Bone marrow (tissue), 2 donors: ENCODE data around the gene BRD7.

Source experiments
- DNase-seq, 2 donors: peaks; one replicate each; lab custom pipeline; 2025; lab: John Stamatoyannopoulos, UW

BRD7 gene

DNA sequence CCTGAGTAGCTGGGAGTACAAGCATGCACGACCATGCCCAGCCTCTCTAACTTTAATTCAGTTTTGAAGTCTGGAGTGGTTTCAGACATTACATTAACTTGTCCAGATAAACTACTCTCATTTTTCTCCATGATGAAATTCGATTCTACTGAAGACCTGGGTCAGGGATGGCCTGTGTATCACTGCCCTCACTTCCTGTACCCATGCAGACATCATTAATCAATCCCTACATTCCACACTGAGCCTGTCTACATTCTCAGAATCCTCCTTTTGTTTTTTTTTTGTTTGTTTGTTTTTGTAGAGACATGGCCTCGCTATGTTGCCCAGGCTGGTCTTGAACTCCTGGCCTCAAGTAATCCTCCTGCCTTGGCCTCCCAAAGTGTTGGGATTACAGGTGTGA is 79.9 kb downstream of the BRD7 start:
- no peak for DNase-seq

- DNase-seq, result no peak
Observed at GRCh38 chr16:50288026-50288425, 80.8 kb downstream of the BRD7 start.

DNA sequence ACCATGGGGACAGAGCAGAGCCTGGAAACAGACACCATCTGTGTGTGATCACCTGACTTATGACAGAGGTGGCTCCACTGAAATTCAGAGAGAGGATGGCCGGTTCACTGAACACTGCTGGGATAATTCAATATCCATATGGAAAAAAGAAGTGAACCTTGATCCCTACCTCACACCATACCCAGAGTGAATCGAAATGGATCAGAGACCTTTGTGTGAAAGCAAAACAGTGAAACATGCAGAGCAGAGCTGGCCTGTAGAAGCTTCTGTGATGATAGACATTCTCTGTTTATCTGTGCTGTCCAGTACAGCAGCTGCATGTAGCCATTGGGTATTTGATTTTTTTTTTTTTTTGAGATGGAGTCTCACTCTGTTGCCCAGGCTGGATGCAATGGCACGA is 82.1 kb downstream of the BRD7 start:
- no peak for DNase-seq

DNA sequence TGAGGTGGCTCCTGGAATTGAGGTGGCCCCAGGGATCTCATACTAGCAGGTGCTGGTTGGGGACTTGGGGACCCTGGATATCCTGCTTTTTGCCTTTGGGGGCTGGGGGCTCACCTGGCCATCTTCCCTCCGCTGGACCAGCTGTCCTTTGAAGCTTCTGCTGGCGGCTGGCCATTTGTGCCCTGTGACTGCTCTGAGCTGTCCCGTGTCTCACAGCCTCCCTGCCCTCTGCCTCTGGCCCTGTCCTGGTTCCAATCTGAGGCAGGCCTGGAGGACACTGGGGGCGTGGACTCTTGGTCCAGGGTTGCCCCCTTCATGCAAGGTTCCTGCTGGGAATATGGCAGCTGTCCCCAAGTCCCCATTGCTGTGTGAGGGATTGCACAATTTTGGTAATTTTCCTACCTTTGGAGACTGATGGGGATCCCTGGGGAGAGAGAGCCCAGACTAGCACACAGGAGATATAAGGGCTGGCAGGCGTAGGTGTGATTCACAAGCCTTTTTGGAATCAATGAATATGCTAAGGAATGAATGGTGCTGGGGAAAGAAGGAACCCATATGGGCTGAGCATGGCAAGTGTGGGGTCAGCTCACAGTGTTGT is 83.3 kb downstream of the BRD7 start:
- DNase-seq, result no peak

DNA sequence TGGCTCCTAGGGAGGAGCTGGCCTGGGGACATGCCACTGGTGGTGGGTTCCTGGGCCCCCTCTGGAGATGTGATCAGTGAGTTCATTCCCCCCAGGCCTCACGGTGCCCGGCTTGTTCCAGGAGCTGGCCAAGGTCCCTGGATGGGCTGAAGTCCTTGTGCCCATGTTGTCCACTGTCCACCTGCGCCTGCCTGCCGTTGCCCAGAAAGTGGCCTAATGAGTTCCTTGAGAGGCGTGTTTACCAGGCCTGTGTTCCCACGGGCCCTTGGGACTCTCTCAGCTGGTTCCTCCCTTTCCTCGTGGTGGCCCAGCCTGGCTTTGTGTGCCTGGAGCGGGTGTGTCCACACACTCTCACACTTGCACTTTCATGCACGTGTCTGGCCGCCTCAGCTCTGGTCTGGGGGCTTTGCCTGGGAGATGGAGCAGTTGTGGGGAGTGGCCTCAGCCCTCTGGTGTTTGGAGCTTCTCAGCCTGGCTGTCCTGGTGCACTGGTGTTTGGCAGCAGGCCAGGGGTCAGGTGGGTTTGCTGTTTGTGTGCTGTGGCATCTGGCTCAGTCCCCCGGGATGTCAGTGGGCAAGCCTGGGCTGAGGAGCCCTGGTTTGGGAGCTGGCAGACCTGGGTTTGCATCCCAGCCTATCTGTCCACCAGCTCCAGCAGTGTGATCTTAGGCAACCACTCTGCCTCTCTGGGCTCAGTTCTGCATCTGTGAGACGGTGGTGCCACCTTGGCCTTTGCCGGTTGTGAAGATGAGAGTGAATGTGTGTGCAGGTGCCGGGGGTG is 84.5 kb downstream of the BRD7 start:
- no peak for DNase-seq

GRCh38 chr16:50282955-50283631 is 85.7 kb downstream of the BRD7 start:
- DNase-seq, result no peak

DNA sequence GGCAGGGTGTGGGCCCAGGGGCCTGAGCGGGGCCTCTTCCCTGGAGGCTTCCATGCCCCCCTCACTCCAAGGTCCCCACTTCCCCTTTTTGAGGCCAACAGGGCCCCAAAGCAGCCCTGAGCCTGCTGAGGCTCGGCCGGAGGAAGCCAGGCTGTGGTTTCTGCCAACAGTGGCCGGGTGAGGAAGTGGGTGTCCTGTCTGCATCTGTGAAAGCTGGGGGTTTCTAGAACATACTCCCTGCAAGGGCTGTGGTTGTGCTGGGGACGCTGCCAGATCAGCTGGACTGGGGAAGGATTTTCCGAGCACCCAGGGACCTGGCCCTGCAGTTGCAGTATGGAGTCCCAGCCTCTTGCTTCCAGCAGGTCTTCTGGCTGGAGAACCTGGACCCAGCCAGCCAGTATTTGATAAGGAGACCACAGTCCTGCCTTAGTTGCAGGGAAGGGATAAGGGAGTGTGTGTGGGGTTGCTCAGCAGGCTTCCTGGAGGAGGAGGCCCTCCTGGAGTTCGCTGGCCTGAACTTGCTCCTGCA is 86.7 kb downstream of the BRD7 start:
- peak; percentile 50 to 97 for DNase-seq

DNA sequence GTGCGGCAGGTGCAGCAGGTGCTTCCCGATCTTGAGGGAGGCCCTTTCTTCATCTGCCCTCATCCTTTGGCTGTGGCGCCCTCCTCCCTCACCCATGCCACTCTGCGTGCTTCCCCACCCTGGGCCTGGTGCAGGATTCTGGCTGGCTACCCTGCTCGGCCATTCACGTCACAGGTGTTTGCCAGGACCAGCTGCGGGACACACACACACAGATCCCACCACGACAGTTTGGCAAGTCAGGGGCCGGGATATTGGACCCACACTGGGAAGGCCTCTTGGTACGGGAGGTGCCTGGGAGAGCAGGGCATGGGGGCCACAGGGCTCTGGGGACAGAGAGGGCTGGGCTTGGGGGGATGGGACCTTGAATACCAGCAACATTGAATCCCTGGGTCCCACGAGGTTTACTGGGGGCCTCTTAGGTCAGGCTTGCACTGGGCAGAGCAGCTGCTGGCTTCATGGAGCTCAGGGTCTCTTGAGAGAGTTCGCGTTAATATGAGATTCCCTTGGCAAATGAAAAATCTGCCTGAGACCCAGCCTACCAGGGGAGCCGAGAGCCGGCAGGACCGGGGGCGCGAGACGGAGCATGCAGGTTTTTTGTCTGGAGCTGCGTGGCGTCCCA is 87.3 kb downstream of the BRD7 start:
- no peak for DNase-seq

GRCh38 chr16:50280932-50281331 is 87.9 kb downstream of the BRD7 start:
- DNase-seq, result no peak

DNA sequence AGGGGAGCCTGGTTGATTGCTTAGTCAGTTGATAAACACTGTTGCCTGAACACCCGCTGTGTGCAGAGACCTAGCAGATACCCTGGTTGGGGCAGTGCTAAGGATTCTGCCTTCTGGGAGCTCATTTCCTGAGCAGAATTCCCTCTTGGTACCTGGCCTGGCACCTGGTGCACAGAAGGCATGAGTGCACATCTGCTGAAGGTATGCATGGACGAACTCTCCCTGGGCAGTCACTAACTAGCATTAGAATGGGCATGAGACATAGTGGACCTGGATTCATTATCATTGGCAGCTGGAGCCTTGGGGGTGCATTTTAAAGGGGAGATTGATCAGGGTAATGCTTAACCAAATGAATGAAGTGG is 89.3 kb downstream of the BRD7 start:
- no peak for DNase-seq

DNA sequence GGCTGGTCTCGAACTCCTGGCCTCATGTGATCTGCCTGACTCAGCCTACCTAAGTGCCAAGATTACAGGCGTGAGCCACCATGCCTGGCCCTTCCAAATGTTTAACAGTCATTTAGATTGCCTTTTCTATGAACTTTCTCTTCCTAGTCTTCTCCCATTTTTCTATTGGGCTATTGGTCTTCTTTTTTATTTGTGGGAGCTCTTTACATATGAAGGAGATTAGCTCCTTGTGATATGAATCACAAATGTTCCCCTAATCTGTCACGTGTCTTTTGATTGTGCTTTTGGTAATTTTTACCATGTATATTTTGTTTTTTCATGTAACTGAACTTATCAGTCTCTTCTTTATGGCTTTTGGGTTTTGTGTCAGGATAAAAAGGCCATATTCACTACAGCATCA is 90.5 kb downstream of the BRD7 start:
- DNase-seq, result no peak

GRCh38 chr16:50276801-50277555 is 91.8 kb downstream of the BRD7 start:
- DNase-seq, result no peak

GRCh38 chr16:50276326-50276640 is 92.5 kb downstream of the BRD7 start:
- no peak for DNase-seq

DNA sequence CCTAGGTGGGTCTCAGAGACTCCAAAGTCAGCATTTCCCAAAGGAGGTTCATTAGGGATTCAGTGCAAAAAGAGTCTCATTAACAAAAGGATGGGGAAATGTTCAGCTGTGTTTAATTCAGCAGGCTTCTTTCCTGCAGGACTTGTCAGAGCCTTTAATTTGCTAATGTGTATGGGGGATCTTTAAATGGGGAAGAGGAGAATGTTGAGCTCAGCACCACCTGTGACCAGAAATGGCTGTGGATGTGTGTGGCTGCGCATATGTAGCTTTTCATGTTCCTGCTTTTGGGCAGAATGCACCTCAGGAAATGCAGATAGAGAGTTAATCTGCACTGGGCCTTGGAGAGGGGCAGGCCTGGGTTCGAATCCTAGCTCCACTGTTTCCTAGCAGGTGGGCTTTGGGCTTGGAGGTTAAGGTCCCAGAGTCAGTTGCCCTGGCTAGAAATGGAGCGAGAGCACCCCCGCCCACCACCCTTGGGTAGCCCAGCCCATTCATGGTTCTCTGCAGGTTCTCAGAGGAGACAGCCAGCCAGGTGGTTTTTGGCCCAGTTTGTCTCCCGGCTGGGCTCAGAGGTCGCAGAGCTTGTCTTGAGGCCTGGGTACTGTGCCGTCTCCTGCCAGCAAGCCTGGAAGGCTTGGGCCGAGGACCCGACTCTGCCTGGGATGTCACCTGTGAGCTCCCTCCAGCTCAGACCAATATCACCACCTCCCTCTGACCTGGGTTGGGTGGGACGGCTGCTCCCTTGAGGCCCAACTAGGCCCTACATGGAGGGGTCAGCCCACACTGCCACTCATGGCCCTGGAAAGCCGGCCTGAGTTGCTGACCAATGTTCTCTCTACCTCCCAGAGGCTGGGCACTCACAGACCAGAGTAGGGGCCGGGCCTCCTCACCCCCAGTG is 93.1 kb downstream of the BRD7 start:
- DNase-seq, result no peak

DNA sequence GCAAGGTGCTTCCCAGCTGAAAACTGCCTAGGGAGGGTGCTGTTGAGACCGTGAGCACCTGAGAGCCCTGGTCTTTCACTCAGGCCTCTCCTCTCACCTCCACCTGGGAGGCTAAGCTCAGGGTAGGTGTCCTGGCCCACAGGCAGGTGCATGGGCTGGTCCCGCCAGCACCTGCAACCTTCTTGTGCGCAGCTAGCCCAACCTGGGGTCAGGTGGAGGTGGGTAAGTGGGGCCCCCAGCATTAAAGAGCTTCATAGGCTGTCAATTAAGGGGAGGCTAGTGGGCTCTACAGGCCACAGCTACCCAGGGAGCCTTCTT is 93.7 kb downstream of the BRD7 start:
- DNase-seq, result no peak

DNA sequence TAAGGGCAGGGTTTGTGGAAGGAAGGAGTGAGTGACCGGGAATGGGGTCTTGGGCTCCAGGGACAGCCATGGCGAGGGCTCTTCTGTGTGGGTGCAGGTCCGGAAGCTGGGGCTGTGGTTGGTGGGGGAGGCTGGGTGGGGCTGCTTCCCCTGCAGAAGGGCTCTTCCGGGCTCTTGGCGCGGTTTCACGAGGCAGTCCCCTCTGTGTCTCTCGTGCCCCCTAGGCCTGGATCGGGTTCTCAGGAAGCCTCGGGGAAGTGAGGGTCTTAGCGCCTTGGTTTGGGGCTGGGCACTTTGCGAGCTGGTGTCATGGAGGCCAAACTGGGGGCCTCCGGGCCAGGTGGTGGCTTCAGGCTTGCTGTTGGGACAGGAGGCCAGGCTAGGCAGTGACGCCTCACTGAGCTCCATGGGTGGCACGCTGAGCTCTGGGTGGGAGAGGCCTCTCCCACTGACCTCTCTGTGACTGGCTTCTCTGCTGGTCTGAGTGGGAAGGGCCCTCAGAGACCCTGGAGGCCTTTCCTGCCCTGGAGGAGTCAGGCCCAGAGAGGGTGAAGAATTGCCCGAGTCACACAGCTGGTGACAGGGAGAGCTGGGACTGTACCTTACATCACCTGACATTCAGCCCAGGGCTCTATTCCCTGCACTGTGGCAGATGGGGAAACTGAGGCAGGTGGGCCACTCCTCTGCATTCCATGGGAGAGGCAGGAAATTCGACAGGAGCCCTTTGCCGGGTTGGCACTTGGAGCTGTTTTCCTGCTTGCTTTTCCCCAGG is 94.3 kb downstream of the BRD7 start:
- peak in 1 of 2 donors; percentile 60 for DNase-seq

- DNase-seq, result peak; percentile 45 to 68
Observed at GRCh38 chr16:50273888-50274325, 94.9 kb downstream of the BRD7 start.

DNA sequence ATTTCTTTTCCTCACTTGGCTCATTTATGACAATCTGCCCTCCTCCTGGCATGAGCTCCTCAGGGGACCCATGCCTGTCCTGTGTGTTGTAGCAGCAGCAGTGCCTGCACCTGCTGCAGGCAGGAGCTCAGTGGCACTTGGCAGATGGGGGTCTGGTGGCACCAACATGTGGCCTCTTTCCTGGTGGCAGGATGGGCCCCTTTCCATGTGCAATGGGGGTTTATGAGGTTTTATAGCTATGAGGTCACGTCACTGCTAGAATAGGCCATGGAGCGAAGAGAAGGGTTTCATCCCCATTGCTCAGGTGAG is 95.5 kb downstream of the BRD7 start:
- no peak for DNase-seq

- DNase-seq, result no peak
Observed at GRCh38 chr16:50272687-50273381, 96.0 kb downstream of the BRD7 start.

DNA sequence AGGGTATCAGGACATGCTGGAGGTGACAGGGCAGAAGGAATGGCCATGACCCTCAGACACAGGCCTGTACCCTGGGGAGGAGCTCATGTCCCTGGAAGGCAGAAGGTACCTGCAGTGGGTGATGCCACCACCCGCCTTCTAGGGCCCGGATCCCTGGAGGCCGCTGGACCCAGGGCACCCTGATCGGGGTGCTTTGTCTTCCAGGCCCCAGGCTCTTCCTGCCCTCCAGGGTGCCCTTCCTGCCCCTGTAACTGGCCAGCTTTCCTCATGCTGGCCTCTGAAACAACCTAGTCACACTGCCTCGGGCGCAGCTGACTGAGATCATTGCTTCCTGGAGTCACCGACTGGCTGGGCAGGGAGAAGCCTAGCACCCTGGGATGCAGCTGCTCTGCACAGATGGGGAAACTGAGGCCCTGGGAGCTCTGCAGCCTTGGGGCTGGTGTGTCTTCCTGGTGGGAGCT is 96.6 kb downstream of the BRD7 start:
- no peak for DNase-seq
